22Rv1 (cell line): ENCODE data around the gene RPS27L.

ENCODE experiments used
- ZFX ChIP-seq: fragments of 450-650 bp; IDR thresholded peaks from 2 replicates; pipeline ENCODE4 v1.6.1; 2017; ENCODE audit warnings: antibody characterized with exemption, borderline replicate concordance
- TF ChIP-seq, protein P1 (sequence below): fragments of 450-650 bp; IDR thresholded peaks from 2 replicates; pipeline ENCODE4 v1.5.1; 2017; ENCODE audit warnings: mild to moderate bottlenecking

DNA sequence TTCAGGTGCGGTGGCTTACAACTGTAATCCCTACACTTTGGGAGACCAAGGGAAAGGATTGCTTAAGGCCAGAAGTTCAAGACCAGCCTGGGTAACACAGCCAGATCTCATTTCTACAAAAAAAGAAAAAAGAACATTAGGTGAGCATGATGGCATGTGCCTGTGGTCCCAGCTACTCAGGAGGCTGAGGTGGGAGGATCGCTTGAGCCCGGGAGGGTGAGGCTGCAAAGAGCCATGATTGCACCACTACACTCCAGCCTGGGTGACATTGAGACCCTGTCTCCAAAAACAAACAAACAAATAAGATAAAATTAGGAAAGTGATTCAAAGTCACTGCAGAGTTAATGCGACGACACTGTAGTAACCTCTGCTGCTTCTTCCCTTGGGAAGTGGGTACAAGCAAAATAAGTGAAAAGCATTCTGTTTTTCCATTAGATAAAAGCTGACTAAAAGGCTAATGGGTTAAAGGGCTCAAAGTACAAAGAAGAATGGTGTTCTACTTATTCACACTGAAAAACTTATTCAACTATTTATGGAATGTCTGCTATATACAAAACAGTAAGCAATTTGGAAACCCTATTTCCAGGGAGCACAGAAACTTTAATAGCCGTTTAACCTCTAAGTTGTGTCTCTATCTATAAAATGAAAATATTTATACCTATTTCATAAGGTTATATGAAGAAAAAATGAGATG, 8.0 kb upstream of the RPS27L start:
- TF ChIP-seq, protein P1, sequence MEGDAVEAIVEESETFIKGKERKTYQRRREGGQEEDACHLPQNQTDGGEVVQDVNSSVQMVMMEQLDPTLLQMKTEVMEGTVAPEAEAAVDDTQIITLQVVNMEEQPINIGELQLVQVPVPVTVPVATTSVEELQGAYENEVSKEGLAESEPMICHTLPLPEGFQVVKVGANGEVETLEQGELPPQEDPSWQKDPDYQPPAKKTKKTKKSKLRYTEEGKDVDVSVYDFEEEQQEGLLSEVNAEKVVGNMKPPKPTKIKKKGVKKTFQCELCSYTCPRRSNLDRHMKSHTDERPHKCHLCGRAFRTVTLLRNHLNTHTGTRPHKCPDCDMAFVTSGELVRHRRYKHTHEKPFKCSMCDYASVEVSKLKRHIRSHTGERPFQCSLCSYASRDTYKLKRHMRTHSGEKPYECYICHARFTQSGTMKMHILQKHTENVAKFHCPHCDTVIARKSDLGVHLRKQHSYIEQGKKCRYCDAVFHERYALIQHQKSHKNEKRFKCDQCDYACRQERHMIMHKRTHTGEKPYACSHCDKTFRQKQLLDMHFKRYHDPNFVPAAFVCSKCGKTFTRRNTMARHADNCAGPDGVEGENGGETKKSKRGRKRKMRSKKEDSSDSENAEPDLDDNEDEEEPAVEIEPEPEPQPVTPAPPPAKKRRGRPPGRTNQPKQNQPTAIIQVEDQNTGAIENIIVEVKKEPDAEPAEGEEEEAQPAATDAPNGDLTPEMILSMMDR = no peak
- no peak for TF ChIP-seq ZFX
